ENCODE data around the gene AK9. TPM values are rescaled to one million over a fixed set of nuclear protein-coding genes. Genes with fewer than 3 reads are reported as not detected.

Gene AK9
- total RNA-seq, 4 donors from 2014 or later, result 4.1 to 10.3 (median 6.4) TPM

- DNase-seq (ENCODE audit: low spot score in 2 of 2), result peak in 1 of 2 donors; percentile 68
- WGBS, 2 donors, result 94 to 98% methylated on average over 5 of the region's 5 CpGs
These were observed 219.7 kb downstream of the AK9 start for GRCh38 chr6:109471105-109471810.

DNA sequence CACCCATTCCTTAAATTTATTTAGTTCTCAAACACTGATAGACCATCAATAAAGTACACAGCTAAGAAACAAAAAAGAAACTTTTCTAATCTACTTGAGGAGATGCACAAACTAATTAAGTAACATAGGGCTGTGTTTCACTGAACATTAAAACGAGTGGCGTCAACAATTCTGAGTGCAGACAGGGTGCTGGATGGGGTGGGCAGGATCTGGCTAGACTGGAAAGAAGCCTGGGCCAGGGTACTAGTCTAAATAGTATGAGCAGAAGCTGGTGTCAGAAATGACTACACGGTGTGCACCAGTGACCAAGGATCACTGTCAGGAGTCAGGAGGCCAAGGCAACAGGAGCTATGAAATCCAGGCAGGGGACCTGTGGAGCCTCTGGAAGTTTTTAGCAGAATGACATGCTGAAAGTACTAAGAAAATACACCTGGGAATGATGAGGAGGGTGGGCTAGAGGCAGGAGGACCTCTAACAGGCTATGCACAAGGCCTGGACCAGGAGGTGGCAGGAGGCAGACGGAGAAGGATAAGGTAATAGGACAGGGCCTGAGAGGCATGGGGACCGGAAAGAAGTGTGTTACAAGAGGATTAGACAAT, 221.3 kb downstream of the AK9 start:
- 88 to 90% methylated on average over 5 of the region's 5 CpGs for WGBS, 2 donors
- peak in 1 of 2 donors; percentile 62 for DNase-seq (ENCODE audit: low spot score in 2 of 2)
- intact Hi-C loops (cut with DNase I; ENCODE audit: low total_unique reads), result no loop called here

More at GRCh38 chr6:109471105-109471810, 219.7 kb downstream of the AK9 start:
- intact Hi-C loops (cut with DNase I; ENCODE audit: low total_unique reads), result no loop called here
- H3K4me3 ChIP-seq (ENCODE audit: low read depth, poor library complexity, severe bottlenecking), result no peak overlapping the region
- TF ChIP-seq CTCF (IDR thresholded peaks at IDR 0.05) (no peak), POLR2A (IDR thresholded peaks at IDR 0.05) (no peak)

GRCh38 chr6:109467696-109468095, 223.3 kb downstream of the AK9 start:
- intact Hi-C loops (cut with DNase I; ENCODE audit: low total_unique reads), result no loop called here
- WGBS, 2 donors, result 94 to 96% methylated on average over 6 of the region's 6 CpGs
- H3K4me3 ChIP-seq (ENCODE audit: low read depth, poor library complexity, severe bottlenecking), result no peak overlapping the region
- TF ChIP-seq CTCF (IDR thresholded peaks at IDR 0.05) (no peak), POLR2A (IDR thresholded peaks at IDR 0.05) (no peak)
- no peak for DNase-seq (ENCODE audit: low spot score in 2 of 2)

More for the DNA sequence above, 221.3 kb downstream of the AK9 start:
- TF ChIP-seq POLR2A (IDR thresholded peaks at IDR 0.05) (no peak), CTCF (IDR thresholded peaks at IDR 0.05) (no peak)
- no peak overlapping the region for H3K4me3 ChIP-seq (ENCODE audit: low read depth, poor library complexity, severe bottlenecking)

GRCh38 chr6:109466212-109466923, 224.6 kb downstream of the AK9 start:
- DNase-seq (ENCODE audit: low spot score in 2 of 2), result peak in 1 of 2 donors; percentile 12
- H3K4me3 ChIP-seq (ENCODE audit: low read depth, poor library complexity, severe bottlenecking), result no peak overlapping the region
- 83 to 89% methylated on average over 7 of the region's 7 CpGs for WGBS, 2 donors
- intact Hi-C loops (cut with DNase I; ENCODE audit: low total_unique reads), result no loop called here
- TF ChIP-seq POLR2A (IDR thresholded peaks at IDR 0.05) (no peak), CTCF (IDR thresholded peaks at IDR 0.05) (no peak)

- TF ChIP-seq POLR2A (IDR thresholded peaks at IDR 0.05) (no peak), CTCF (IDR thresholded peaks at IDR 0.05) (no peak)
- intact Hi-C loops (cut with DNase I; ENCODE audit: low total_unique reads), result no loop called here
- DNase-seq (ENCODE audit: low spot score in 2 of 2), result peak in 1 of 2 donors; percentile 80
- 79 to 84% methylated on average over 7 of the region's 7 CpGs for WGBS, 2 donors
- no peak overlapping the region for H3K4me3 ChIP-seq (ENCODE audit: low read depth, poor library complexity, severe bottlenecking)
These were observed 225.2 kb downstream of the AK9 start for GRCh38 chr6:109465772-109466171.

Measured in lower leg skin (tissue), 4 donors.